Left ventricle myocardium inferior (tissue), 1 donor: Measurements from ENCODE around the gene ORC5. TPM values are rescaled to one million over a fixed set of nuclear protein-coding genes. Genes with fewer than 3 reads are reported as not detected.

ENCODE experiments used
- DNase-seq: peaks from one replicate; pipeline ENCODE4 v3.0.0-alpha.2; 2020
- H3K27ac ChIP-seq: fragments of 200-600 bp; replicated peaks from 2 replicates; pipeline ENCODE4 v1.8.0; 2021
- H3K27me3 ChIP-seq: fragments of 200-600 bp; 2 replicates; pipeline ENCODE4 v1.8.0; 2021; ENCODE audit warnings: low read depth
- H3K36me3 ChIP-seq: fragments of 200-600 bp; 2 replicates; pipeline ENCODE4 v1.8.0; 2021
- H3K4me1 ChIP-seq: fragments of 200-600 bp; 2 replicates; pipeline ENCODE4 v1.8.0; 2021
- H3K4me3 ChIP-seq: fragments of 200-600 bp; 2 replicates; pipeline ENCODE4 v1.8.0; 2021; ENCODE audit warnings: mild to moderate bottlenecking, moderate library complexity
- H3K9me3 ChIP-seq: fragments of 200-600 bp; replicated peaks from 2 replicates; pipeline ENCODE4 v1.8.0; 2021
- CTCF ChIP-seq: fragments of 200-600 bp; IDR thresholded peaks from 2 replicates; pipeline ENCODE4 v1.8.0; 2021; ENCODE audit warnings: antibody characterized with exemption, mild to moderate bottlenecking, borderline replicate concordance
- intact Hi-C: fragments of 100-400 bp; cut with micrococcal nuclease; formaldehyde crosslinking; loops from one replicate; pipeline ENCODE4 v1.11.0; 2022
- total RNA-seq: library from RNA; stranded (reverse); fragmentation: NEBNext Ultra II Directional; extraction: Animal tissue kit (Norgen Biotek cat#: 25700); gene quantifications from one replicate; pipeline ENCODE4 v1.2.1, GENCODE V29; 2021
- donor health status: DM: no; HTN: yes; CAD: no; lungs with severe emphysema.

The ORC5 gene
- total RNA-seq, 1 donor from 2014 or later: 8.5 TPM

- no peak overlapping the region for H3K4me3 ChIP-seq
- no peaks in the 10 kb centered on the region for H3K9me3 ChIP-seq
- no peak for DNase-seq
- no peak for TF ChIP-seq CTCF
- H3K27me3 ChIP-seq: no peaks in the 10 kb centered on the region
- intact Hi-C loops: no loop called here
- H3K36me3 ChIP-seq: peaks cover 53% of the 10 kb centered on the region
- no peaks in the 10 kb centered on the region for H3K4me1 ChIP-seq
- H3K27ac ChIP-seq: no peak overlapping the region
Observed at GRCh38 chr7:104126411-104126841, 81.4 kb downstream of the ORC5 start.

GRCh38 chr7:104124893-104125477, 82.8 kb downstream of the ORC5 start:
- H3K4me1 ChIP-seq: no peaks in the 10 kb centered on the region

GRCh38 chr7:104124469-104124868, 83.3 kb downstream of the ORC5 start:
- TF ChIP-seq CTCF: no peak
- intact Hi-C loops: no loop called here
- Histone ChIP-seq H3K4me3 (no peak overlapping the region), H3K4me1 (no peaks in the 10 kb centered on the region), H3K27ac (no peak overlapping the region), H3K27me3 (no peaks in the 10 kb centered on the region), H3K36me3 (peaks cover 34% of the 10 kb centered on the region), H3K9me3 (peaks cover 9% of the 10 kb centered on the region)
- no peak for DNase-seq

More at GRCh38 chr7:104124893-104125477, 82.8 kb downstream of the ORC5 start:
- Histone ChIP-seq H3K27ac (no peak overlapping the region), H3K9me3 (peaks cover 9% of the 10 kb centered on the region), H3K4me3 (no peak overlapping the region), H3K36me3 (peaks cover 39% of the 10 kb centered on the region), H3K27me3 (no peaks in the 10 kb centered on the region)
- no peak for DNase-seq
- no peak for TF ChIP-seq CTCF
- intact Hi-C loops: no loop called here

- Histone ChIP-seq H3K9me3 (peaks cover 9% of the 10 kb centered on the region), H3K27ac (no peak overlapping the region), H3K36me3 (peaks cover 29% of the 10 kb centered on the region), H3K27me3 (no peaks in the 10 kb centered on the region), H3K4me3 (no peak overlapping the region), H3K4me1 (no peaks in the 10 kb centered on the region)
- DNase-seq: no peak
- TF ChIP-seq CTCF: no peak
- intact Hi-C loops: no loop called here
Observed at GRCh38 chr7:104123786-104124185, 84.0 kb downstream of the ORC5 start.

- H3K27me3 ChIP-seq: no peaks in the 10 kb centered on the region
Observed at GRCh38 chr7:104113788-104114187, 94.0 kb downstream of the ORC5 start.

More at GRCh38 chr7:104113788-104114187, 94.0 kb downstream of the ORC5 start:
- Histone ChIP-seq H3K4me1 (no peaks in the 10 kb centered on the region), H3K27ac (no peak overlapping the region), H3K4me3 (no peak overlapping the region), H3K36me3 (no peaks in the 10 kb centered on the region), H3K9me3 (no peaks in the 10 kb centered on the region)
- no peak for TF ChIP-seq CTCF
- intact Hi-C loops: no loop called here
- DNase-seq: no peak
